ENCODE measurements around the gene URB2. TPM values are rescaled to one million over a fixed set of nuclear protein-coding genes. Genes with fewer than 3 reads are reported as not detected.

The URB2 gene
- total RNA-seq, 1 experiment from 2014 or later, result 20.4 TPM

- Histone ChIP-seq H3K9ac (ENCODE audit: low read length) (no peak overlapping the region), H3K4me2 (ENCODE audit: low read length) (no peak overlapping the region), H3K4me3 (replicated peaks in 1 of 2; ENCODE audit: low read depth in 1 of 2, low read length in 2 of 2) (no peak overlapping the region), H3K27ac (ENCODE audit: low read depth, low read length) (no peak overlapping the region), H2AFZ (ENCODE audit: low read depth, low read length, poor library complexity, severe bottlenecking) (no peak overlapping the region), H3K9me2 (ENCODE audit: insufficient read depth) (no peaks in the 10 kb centered on the region), H3K9me3 (ENCODE audit: control insufficient read depth in 1 of 2, insufficient read depth in 1 of 2, low read depth in 1 of 2, low read length in 2 of 2) (no peaks in the 10 kb centered on the region), H4K20me1 (ENCODE audit: insufficient read depth) (peaks cover under 1% of the 10 kb centered on the region; the same call in 1 of the 2 replicates), H3K79me2 (ENCODE audit: insufficient read depth, low read length) (no peaks in the 10 kb centered on the region), H3K4me1 (ENCODE audit: control insufficient read depth in 1 of 2, insufficient read depth in 2 of 2, low read length in 2 of 2) (no peaks in the 10 kb centered on the region), H3K36me3 (ENCODE audit: control insufficient read depth in 1 of 2, insufficient read depth in 2 of 2, low read length in 2 of 2) (peaks cover 0 to 16% of the 10 kb centered on the region in 2 experiments; a peak in 1 of 4 replicates), H3K27me3 (ENCODE audit: insufficient read depth, low read length) (no peaks in the 10 kb centered on the region)
- CTCF ChIA-PET, result no interaction called here
- intact Hi-C loops (cut with micrococcal nuclease), result no loop called here
- no peak for TF ChIP-seq EGR1 (IDR thresholded peaks at IDR 0.05; ENCODE audit: low read depth)
- no peak for TF ChIP-seq REST (IDR thresholded peaks at IDR 0.05; ENCODE audit: low read depth)
- TF ChIP-seq CBX3 (IDR thresholded peaks at IDR 0.05; ENCODE audit: low read depth), result no peak
- no peak for TF ChIP-seq EZH2 (IDR thresholded peaks at IDR 0.05)
- no peak for TF ChIP-seq ELF1 (IDR thresholded peaks at IDR 0.05; ENCODE audit: borderline replicate concordance, low read depth)
- TF ChIP-seq POLR2AphosphoS5 (IDR thresholded peaks at IDR 0.05; ENCODE audit: low read depth, low read length), result no peak
- TF ChIP-seq CTCF (IDR thresholded peaks at IDR 0.05 in 2 of 3, conservative IDR thresholded peaks at IDR 0.05 in 1 of 3; ENCODE audit: borderline replicate concordance in 1 of 3, insufficient read depth in 1 of 3, low read depth in 2 of 3, low read length in 2 of 3), result no peak
- TF ChIP-seq ZBTB33 (IDR thresholded peaks at IDR 0.05; ENCODE audit: extremely low read depth, insufficient replicate concordance, low read length), result no peak
- TF ChIP-seq ZFX (IDR thresholded peaks at IDR 0.05), result no peak
- TF ChIP-seq SP1 (IDR thresholded peaks at IDR 0.05; ENCODE audit: low read depth), result no peak
- no peak for TF ChIP-seq RAD21 (IDR thresholded peaks at IDR 0.05; ENCODE audit: low read depth)
- TF ChIP-seq MAX (IDR thresholded peaks at IDR 0.05), result no peak
- no peak for TF ChIP-seq YY1 (IDR thresholded peaks at IDR 0.05; ENCODE audit: extremely low read depth, insufficient replicate concordance, low read depth, low read length)
- no peak for TF ChIP-seq TCF7L2 (IDR thresholded peaks at IDR 0.05; ENCODE audit: borderline replicate concordance, extremely low read depth, insufficient read depth, insufficient read length)
- DNase-seq (ENCODE audit: low read depth, low spot score) (no peak), ATAC-seq (no peak)
- BruUV-seq (replicated peaks), result no TSS peak
- RAD21 ChIA-PET (ENCODE audit: low non-redundant PET in 1 of 2, low total read pairs in 2 of 2, uncharacterized antibody in 2 of 2, unreplicated experiment in 2 of 2), result no interaction called here
- POLR2A ChIA-PET, result no interaction called here
These were observed 40.0 kb downstream of the URB2 start for GRCh38 chr1:229665912-229666558.
